ENCODE measurements around the gene DNAAF1.
"Not testable (repeated sequence)": the region's sequence is repeated elsewhere in the genome, so short reads cannot be mapped to it uniquely, and the experiment has no call there.

Gene DNAAF1

DNA sequence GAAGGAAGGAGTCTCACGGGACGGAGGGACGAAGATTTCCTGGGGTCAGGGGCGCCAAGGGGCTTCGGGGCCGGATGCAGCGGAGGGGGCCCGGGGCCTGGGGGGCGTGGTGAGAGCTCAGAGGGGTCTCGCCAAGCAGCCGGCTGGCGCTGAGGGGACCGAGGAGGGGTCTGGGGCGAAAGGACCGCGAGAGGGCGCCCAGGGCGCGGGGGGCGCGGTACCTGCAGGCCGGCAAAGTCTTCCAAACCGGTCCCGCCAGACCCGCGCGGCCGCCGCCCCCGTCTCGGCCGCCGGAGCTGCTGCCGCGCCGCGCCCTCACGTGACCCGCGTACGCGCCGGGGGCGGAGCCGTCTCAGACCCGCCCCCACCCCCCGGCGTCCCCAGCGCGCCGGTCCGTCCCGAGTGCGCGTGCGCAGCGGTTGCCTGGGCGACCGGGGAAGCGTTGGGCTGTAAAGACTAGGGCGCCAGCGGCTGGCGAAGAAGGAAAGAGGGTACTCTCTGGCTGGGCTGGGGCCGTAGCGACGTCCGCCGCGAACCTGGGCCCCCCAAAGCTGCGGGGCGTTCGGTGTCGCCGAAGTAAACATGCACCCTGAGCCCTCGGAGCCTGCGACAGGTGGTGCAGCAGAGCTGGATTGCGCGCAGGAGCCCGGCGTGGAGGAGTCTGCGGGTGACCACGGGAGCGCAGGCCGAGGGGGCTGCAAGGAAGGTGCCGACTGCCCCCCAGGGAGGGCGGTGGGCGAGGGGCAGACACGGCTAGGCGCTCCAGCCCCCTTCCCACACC, at the start of gene DNAAF1, which contains the start of gene HSDL1:
Gene DNAAF1, plus strand, starts transcription at position 450 of the 781 bp plus-strand sequence. Its CDS starts 133 bp downstream, at position 583.
Gene HSDL1, minus strand, starts transcription at position 319 of the 781 bp plus-strand sequence. CDS start 13,856 bp downstream, outside the sequence.
- DNase-seq (ENCODE audit: low read depth in 2 of 2) = peak; percentile 88 to 93

DNA sequence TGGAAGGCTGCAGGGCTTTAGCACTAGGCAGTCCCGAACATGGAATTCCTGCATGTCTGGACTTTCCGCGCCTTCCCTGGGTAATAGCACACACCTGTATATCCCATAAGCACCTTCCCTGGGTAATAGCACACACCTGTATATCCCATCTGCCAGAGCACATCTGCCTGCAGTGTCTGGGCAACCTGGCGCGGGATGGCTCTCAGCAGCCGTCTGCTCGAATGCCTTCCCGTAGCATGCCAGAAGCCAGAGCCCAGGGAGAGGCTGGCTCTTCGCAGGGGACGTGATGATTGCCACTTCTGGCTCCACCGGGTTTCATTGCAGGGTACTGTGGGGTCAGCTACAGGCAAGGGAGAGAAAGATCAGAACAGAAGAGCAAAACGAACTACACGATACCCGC, 49.6 kb upstream of the DNAAF1 start:
- no peak for DNase-seq (ENCODE audit: low read depth in 2 of 2)

DNA sequence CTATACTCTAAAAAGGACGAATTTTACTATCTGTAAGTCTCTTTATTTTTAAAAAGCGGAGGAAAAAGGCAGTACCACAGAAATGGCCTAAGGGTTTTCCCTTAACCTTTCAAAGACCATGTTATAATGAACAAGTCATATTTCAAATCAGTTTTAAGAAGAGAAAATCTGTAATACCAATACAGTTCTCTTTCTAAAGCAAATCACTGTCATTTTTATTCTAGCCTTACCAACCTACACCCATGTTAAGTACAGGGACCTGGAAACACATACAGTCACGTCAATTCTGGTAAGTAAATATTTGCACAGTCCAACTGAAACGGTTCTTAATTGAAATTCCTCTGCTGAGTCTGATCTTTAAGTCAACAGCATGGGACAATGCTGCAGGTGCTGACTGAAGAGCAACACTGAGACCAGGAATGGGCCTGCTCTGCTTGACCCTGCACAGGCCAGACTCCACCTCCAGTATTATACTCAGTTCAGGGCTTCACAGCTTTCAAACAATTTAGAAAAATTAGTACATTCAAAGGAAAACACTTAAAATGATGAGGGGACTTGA, 48.6 kb upstream of the DNAAF1 start:
- DNase-seq (ENCODE audit: low read depth in 2 of 2) = no peak

DNA sequence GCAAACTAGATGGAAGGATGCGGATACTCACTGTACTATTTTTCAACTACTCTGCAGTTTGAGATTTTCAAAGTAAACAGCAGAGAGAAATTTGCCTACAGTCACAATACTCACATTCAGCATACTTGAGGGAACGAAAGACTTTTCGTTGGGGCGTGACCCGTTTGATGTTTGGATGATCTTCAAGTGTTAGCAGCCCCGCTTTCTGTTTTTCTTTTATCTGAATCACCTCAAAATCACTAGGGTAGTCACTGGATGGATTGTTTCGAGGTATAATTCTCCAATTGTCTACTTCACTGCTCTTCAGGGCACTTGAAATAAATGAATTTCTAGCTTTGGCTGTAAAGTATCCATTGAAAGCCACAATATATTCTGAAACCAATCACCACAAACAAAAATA, 46.2 kb upstream of the DNAAF1 start:
- DNase-seq (ENCODE audit: low read depth in 2 of 2) = no peak

DNA sequence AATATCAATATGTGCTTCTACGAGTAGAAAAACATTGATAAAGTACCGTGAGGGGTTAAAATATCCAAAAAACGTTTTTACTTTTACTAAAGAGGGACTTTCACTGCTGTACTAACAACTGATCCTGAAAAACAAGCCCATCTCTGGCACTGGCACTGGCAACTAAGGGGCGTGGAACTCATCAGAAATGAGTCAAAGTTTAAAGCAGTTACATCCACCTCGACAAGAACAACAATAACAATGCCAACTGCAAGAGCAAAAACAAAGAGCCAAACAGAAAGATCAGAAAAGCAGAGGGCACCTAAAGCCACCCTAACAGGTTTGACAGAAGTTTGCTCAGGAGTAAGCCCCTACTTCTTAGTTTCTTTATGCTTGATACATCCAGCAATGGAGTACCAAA, 41.4 kb upstream of the DNAAF1 start:
- DNase-seq (ENCODE audit: low read depth in 2 of 2) = no peak

DNA sequence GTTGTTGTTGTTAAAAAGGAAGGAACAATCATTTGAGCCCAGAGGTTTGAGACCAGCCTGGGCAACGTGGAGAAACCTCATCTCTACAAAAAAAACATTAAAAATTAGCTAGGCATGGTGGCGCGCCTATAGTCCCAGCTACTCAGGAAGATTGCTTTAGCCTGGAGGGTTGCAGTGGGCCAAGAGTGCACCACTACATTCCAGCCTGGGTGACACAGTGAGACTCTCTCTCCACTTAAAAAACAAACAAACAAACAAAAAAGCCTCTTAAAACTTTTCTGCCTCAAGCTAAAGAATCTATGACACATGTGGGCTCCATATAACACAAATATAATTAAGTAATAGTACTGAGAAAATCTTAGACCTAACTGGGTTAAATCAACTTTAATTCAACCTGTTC, 40.9 kb upstream of the DNAAF1 start:
- DNase-seq (ENCODE audit: low read depth in 2 of 2) = no peak

DNA sequence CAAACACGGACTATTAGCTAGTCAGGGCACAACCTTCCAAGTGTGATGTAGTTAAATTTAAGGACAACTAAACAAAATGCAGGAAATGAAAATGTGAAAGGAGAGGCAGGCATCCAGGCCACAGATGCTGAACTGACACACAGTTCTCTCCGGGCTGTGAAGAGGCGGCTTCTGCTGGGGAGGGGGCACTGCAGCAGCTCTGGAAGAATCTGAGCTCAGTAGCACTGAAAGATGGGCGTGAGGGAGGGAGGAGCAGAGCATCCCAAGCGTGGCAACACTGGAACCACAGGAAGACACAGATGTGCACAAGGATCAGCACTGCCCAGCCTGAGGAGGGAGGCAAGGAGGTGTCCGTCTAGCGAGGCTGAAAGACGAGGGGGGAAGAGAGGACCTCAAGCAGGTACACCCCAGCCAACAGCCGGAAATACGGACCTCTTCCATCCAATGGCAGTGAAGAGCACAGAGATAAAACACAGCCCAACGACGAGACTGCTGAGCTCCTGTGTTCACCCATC, 39.8 kb upstream of the DNAAF1 start:
- no peak for DNase-seq (ENCODE audit: low read depth in 2 of 2)

DNA sequence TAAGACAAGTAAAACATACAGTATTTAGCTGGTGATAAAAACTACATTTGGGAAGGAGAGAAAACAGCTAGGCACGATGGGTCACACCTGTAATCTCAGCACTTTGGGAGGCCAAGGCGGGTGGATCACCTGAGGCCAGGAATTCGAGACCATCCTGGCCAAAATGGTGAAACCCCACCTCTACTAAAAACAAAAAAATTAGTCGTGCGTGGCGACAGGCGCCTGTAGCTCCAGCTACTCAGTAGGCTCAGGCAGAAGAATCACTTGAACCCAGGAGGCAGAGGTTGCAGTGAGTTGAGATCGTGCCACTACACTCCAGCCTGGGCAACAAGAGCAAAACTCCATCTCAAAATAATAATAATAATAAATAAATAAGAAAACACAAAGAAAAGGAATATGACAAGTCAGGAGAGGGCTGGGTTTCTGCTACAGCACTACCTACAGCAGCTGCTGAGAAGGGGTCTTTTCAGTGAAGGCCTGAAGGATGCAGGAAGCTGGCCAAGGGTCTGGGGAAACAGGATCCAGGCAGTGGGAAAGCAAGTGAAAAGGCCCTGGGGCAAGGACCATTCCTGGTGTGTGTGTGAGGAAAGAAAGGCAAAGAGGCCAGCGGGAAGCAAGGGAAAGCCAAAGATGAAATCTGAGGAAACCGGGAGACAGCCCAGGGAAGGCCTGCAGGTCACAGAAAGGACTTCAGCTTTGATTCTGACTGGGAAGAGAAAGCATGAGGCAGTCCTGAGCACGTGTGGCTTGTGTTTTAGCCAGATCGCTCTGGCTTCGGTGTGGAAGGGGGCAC, 39.0 kb upstream of the DNAAF1 start:
- DNase-seq (ENCODE audit: low read depth in 2 of 2) = no peak

DNA sequence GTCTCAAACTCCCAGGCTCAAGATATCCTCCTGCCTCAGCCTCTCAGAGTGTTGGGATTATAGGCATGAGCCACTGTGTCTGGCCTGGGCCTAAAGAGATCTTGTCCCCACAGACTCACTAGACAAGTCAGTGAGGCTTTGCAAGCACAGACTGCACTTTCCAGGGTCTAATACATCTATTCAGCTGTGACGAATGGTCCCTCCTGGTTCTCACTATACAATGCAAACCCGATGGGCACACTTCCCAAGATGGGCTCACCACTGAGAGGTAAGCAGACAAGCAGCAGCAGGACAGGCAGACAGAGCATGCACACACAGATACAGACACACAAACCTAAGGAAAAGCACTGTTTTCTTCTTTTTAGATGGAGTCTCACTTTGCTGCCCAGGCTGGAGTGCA, 37.2 kb upstream of the DNAAF1 start:
- no peak for DNase-seq (ENCODE audit: low read depth in 2 of 2)

DNA sequence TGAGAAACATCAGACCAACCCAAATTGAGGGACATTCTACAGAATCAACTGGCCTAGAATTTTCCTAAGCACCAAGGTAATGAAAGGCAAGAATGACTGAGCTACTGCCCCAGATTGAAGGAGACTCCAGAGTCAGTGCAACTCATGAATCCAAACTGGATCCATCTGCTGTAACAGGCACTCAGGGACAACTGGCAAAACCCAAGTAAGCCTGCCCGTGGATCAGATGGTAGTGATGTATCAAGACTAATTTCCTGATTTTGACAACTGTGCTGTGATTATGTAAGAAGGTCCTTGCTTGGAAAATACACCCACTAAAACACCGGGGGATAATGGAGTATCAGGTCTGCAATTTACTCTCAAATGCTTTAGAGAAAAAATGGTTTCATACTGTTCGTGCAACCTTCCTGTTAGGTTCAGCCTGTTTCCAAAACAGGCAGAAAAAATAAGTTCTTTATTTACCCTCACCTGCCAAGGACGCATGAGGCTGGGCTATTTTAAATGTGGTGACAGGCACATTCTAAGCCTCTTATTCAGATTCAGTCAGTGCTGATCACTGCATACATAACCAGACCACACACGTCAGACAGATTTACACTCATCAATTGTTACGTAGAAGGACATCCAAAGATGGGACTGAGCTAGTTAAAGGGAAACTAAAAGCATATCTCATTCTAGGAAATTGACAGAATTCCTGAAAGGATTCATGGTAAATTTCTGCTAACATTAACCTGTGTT, 35.3 kb upstream of the DNAAF1 start:
- no peak for DNase-seq (ENCODE audit: low read depth in 2 of 2)

DNA sequence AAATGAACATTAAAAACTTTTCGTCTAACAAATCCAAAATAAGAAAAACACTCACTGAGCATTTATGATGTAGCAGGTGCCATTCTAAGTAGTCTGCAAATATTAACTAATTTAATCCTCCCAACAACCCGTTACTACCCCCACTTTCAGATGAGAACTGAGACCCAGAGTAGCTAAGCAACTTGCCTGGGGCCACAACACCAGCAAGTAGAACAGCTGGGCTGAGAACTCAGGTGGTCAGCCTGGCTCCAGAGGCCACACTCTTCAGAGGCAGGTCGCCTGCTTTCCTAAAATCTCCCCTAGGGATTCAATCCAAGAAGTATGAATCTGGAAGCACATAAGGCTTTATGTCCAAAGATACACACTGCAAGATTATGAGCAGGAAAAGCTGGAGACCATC, 34.6 kb upstream of the DNAAF1 start:
- no peak for DNase-seq (ENCODE audit: low read depth in 2 of 2)

DNA sequence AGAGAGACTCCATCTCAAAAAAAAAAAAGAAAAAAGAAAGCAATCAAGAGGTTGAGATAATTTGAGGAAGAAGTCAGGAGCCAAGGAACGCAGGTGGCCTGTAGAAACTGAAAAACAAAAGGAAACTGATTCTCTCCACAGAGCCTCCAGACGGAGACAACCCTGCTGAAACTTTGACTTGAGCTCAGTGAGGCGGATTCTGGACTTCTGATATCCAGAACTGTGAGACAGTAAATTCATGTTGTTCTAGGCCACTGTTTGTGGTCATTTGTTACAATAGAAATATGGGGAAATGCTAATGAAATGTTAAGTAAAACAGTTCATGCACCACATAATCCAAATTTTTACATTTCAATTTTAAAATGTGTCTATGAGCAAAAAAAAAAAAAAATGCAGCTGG, 33.6 kb upstream of the DNAAF1 start:
- DNase-seq (ENCODE audit: low read depth in 2 of 2) = no peak

DNA sequence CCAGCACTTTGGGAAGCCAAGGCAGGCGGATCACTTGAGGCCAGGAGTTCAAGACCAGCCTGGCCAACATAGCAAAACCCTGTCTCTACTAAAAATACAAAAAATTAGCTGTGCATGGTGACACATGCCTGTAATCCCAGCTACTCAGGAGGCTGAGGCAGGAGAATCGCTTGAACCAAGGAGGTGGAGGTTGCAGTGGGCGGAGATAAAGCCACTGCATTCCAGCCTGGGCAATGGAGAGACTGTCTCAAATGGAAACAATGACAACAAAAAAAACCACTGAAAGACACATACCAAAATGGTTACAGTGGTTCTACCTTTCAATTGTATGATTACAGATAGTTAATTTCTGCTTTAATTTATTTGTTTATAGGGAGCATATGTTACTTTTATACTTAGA, 33.2 kb upstream of the DNAAF1 start:
- not testable (repeated sequence) for DNase-seq (ENCODE audit: low read depth in 2 of 2)

DNA sequence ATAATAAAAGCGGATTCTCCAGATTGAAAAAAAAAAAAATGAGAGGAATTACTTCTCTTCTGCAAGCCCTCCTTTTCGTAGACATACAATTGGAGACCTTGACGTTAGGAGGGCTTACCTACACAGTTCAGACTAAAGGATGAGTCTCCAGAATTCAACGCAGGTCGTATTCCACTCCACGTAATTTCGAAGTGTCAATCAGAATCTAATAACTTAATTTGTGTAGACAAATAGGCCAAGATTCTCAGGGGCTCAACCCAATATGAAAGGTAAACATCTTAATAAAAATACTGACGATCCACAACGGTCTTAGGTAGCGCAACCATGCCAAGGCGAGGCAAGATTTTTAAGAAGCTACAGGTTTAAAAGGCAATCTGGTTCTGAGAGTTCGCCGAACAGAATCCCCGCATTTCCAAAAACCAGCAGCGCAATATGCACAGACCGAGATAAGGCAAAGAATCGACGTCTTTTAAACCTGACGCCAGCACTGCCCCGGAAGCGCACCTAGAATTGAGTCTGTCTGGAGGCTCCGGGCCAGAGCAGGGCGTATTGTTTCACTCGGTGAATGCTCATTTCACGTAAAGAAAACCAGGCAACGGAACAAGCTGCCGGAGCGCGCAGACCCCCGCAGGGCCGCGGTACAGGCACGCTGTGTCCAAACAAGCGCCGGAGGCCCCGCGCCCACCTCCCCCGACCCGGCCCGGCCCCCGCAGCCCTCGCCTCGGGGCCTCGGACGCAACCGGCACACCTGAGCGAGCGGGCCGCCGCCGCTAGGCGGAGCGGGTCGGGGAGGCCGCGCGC, 29.0 kb upstream of the DNAAF1 start:
- no peak for DNase-seq (ENCODE audit: low read depth in 2 of 2)

DNA sequence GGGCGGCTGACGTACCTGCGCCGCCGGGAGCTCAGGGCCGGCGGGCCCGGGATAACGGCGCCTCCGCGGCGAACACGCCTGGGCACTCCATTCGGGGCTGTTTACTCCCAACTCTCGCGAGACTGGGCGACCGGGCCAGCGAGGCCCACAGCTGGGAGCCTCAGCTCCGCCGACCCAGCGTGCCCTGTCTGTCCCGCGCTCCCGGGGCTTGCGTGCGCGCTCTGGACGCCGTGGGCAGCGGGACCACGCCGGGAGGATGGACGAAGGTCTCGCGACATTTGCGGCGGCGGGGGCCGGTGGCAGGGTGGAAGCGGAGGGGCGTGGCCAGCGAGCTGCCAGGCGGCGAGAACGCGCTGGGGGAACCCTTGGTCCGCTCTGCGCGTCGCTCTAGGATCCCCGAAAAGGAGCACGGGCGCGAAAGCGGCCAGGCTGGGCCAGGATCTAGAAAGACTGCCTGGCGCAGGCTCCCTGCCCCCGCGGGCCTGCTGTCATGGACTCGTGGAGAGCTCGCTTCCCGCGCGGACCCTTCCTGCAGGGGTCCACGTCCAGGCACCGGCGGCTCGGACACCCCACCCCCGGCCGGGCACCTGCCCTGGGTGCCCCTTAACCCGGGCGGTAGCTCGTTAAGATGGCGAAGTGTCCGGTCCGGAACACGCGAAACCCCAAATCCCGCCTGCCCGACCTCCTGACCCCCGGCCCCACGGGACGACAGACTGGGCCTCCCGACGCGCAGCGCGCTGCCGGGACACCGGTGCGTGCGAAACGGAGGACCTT, 28.2 kb upstream of the DNAAF1 start, which contains the start of gene MBTPS1:
Gene MBTPS1, minus strand, starts transcription at position 223 of the 774 bp plus-strand sequence. CDS start 15,159 bp downstream, outside the sequence.
- peak; percentile 98 to 99 for DNase-seq (ENCODE audit: low read depth in 2 of 2)

DNA sequence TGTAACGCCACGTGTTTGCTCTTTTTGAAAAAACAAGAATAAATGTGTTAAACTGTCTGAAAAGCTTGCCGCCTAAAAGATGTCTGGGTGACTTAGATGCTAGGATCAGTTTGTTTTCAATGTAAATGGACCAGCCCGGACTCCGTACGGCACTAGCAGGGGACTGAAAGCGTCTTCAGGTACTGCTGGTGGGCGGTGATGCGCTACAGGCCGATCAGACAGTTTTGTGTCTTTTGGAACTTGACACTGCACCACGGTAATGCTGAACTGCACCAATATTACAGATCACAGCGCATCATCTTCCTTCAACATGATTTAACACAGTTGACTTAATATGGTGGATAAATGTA, 27.6 kb upstream of the DNAAF1 start:
- peak in 1 of 2 donors; percentile 14 for DNase-seq (ENCODE audit: low read depth in 2 of 2)

DNA sequence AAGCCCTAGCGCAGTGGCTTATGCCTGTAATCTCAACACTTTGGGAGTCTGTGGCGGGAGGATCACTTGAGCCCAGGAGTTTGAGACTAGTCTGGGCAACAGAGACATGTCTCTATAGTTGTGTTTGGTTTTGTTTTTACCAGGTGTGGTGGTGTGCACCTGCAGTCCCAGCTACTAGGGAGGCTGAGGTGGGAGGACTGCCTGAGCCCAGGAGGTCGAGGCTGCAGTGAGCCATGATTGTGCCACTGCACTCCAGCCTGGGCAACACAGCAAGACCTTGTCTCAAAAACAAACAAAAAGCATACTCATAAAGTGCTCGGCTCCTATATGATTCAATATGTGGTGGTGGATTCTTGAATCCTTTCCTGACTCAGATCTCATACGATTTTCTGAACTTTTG, 26.8 kb upstream of the DNAAF1 start:
- not testable (repeated sequence) for DNase-seq (ENCODE audit: low read depth in 2 of 2)

DNA sequence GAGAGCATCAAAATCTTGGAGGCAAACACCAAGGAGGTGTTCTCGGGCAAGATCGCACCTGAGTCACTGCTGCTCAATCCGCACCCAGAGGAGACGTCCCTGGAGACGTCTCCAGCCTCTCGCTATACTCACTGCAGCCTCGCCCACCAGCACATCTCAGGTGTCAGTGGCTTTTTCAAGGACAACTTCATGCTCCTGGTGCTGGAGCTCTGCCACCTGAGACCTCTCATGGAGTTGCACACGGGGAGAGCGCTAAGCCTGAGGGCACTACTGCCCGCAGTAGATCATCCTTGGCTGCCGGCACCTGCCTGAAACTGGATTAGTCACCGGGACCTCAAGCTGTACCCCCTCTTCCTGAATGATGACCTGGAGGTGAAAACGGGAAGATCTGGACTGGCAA, 25.7 kb upstream of the DNAAF1 start:
- no peak for DNase-seq (ENCODE audit: low read depth in 2 of 2)

DNA sequence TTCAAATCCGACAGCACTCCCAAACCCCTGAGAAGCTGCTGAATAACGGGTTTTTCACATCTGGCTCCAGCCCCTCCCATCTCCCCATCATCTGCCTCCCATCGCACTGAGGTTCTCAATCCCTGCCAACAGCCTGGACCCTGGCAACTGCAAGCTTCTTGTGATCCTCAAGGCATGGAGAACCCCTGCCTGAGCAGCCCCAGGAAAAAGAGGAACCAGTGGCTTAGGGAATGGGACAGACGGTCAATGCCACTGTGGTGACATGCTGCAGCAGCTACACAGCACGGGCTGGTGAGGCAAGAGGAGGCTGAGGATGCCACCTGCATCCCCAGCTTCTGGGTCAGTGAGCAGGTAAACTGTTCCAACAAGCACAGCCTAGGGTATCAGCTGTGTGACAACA, 25.1 kb upstream of the DNAAF1 start:
- no peak for DNase-seq (ENCODE audit: low read depth in 2 of 2)

DNA sequence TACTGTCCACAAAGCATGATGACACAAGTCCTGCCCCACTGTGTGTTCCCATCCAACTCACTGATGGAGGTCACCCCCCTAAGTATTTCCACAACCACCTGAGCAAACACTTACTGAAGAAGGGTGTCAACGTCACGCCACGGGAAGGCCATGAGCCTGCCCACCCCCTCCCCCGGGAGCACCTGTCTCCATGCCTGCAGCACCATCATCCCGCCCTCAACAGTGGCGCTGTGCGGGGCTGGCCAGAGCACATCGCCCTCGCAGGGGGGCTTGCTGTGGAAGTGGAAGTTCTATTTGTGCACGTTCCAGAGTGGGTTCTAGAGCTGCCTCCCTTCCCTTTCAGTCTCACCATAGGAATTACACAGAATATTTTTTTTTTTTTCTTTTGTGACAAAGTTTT, 24.1 kb upstream of the DNAAF1 start:
- no peak for DNase-seq (ENCODE audit: low read depth in 2 of 2)

All from stimulated activated CD8-positive, alpha-beta memory T cell treated with anti-CD3 and anti-CD28 coated beads, Interleukin-2, amount 100 ng/mL, for 48 hours (primary cell).